ENCODE results near the gene LIMS1.
"Not testable (repeated sequence)": the region's sequence is repeated elsewhere in the genome, so short reads cannot be mapped to it uniquely, and the experiment has no call there.

Gene LIMS1

GRCh38 chr2:108589372-108589771 lies 55.1 kb downstream of the LIMS1 start:
- no peak for DNase-seq

DNA sequence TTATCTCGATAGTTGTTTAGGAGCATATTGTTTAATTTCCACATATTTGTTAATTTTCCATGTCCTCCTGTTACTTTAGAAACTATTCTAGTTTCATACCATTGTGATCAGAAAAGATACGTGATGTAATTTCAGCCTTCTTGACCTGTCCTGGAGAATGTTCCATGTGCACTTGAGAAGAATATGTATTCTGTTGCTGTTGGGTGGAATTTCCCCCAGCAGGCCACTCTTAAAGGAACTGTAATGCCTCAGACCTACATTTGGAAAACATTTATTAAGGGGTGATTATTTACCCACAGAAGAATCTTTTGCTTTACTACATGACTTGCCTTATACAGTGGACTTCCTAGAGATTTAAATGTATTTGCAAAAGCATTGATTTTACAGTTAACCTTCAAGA lies 55.5 kb downstream of the LIMS1 start:
- no peak for DNase-seq

- no peak for DNase-seq
Measured at GRCh38 chr2:108591163-108591562, 56.9 kb downstream of the LIMS1 start.

GRCh38 chr2:108593547-108594098 lies 59.4 kb downstream of the LIMS1 start:
- no peak for DNase-seq

DNA sequence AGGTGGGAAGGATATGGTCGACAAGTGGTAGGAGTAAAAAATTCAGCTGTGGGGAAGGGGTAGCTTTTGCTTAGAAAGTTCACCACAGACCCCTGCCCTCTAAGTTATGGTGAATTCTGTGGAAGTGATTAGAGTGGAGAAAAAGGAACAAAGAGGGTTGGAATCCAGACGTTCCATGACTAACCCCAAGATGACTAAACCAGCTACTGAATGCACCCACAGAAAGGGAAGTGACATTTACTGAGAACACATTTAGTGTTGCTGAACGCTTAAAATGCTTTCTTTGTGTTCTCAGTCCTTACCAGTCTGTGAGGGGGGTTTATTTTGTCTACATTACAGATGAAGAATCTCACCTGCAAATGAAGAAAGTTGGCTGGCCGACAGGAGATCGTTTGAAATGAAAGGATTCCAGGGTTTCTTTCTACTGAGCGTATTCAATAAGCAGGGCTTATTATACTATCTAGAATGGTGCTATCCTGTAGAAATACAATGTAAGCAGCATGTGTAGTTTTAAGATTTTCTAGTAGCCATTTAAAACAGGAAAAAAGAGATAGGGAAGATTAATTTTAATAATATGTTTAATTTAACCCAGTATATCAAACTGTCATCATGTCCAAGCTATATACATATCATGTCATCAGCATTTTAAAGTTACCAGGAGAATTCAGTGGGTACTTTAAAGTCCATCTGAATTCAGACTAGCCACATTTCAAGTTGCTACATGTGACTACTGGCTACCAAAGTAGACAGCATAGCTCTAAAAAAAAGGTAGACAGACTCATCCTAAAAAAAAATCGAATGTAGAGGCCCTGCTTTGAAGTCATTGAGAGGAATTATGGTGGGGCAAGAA lies 60.1 kb downstream of the LIMS1 start:
- DNase-seq: peak; percentile 65

DNA sequence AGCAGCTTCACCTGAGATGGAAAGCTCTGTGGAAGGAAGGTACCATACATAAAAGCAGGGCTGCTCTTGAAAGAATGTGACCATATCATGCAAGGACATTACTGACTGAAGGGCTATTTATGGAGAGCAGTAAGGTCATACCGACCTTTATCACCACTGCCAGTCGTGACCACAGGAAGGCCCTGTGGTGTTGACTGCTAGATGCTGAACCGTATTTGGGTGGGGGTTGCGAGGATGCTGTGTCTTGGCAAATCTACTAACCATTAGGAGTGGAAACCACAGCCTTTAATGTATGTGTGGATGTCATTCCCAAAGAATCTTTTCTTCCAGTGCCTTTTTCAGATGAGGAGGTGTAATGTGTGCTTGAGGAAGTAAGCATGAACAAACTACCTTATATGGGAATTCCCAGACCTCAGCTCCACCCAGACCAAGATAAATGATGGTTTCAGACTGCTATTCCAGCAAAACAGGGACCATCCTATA lies 60.8 kb downstream of the LIMS1 start:
- DNase-seq: peak; percentile 79

DNA sequence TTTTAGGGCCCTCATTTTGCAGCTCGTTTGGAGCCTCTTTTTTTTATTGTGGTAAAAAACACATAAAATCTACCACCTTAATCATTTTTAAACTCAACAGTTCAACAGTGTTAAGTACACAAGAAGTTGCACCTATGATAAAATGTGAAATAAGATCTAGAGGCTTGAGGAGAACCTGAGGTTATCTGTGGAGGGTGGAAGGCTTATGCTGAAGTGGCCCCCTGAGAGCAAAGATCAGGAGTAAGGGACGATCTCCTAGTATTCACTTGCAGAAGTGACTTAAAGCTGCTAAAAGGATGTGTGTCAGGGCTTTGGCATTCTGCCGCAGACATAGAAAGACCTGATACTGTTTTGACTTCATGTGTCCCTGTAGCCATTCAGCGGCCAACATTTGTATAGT lies 61.5 kb downstream of the LIMS1 start:
- DNase-seq: not testable (repeated sequence)

DNA sequence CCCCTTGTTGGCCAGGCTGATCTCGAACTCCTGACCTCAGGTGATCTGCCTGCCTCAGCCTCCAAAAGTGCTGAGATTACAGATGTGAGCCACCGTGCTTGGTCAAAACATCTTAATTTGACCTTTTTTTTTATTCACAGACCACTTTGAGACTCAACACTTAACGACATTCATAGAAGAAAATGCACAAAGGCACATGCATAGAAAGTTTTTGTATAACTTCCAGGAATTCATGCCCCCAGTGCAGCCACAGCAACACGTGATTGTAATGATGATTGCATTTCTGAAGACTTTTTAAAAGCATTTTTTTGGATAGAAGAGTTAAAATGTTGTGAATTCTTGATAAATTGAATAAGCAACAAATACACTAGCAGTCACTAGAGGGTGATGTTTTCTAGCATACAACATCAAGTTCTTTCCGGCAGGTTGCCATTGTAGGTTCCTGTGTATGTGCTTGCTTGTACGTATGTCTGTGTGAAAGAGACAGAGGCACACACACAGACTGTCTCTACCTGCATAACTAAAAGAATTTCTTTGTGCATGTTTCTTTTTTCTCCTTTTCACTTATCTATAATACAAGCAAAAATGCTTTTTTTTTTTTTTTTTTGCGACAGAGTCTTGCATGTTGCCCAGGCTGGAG lies 63.0 kb downstream of the LIMS1 start:
- not testable (repeated sequence) for DNase-seq

DNA sequence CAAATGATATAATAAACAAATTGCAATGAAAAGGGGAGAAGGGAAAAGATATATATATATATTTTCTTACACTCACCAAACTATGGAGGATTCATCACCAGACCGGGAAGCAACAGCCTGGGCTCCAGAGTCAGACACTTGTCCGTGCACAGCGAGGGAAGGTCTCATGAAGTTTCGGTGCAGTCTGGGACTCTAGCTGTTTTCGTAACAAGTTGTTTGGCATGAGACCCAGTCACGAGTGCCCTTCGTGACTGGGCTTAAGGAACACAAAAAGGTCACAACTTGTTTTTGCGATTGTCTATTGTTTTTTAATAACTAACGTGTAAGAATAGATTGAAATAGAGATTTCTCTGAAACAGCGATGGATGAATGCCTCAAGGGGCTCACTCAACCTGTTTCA lies 66.9 kb downstream of the LIMS1 start:
- DNase-seq: not testable (repeated sequence)

DNA sequence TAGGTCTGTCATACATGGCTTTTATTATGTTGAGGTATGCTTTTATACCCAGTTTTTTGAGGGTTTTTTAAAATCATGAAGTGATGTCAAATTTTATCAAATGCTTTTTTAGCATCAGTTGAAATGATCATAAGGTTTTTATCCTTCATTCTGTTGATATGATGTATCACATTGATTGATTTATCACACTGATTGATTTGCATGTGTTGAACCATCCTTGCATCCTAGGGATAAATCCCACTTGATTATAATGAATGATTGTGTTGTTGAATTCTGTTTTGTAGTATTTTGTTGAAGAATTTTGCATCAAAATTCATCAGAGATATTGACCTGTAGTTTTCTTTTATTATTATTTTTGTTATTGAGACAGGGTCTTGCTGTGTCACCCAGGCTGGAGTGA lies 68.2 kb downstream of the LIMS1 start:
- DNase-seq: no peak

DNA sequence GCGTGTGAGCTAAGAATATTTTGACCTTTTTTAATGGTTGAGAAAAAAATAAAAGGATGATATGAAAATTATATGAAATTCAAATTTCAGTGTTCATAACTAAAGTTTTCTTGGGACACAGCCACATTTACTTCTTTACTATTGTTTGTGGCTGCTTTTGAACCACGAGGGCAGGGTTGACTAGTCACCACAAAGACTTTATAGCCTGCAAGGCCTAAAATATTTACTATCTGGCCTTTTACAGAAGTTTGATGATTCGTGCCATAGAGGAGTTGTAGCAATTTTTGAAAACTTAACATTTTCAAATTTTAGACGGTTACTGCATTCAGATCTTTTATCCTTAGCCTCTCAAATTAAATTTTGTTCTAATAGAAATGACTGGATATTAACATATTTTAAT lies 69.9 kb downstream of the LIMS1 start:
- no peak for DNase-seq

GRCh38 chr2:108605947-108606346 lies 71.7 kb downstream of the LIMS1 start:
- no peak for DNase-seq

- DNase-seq: peak; percentile 8
Measured at GRCh38 chr2:108607706-108608301, 73.5 kb downstream of the LIMS1 start.

- DNase-seq: no peak
Measured at GRCh38 chr2:108611021-108611420, 76.8 kb downstream of the LIMS1 start.

GRCh38 chr2:108612153-108612513 lies 77.9 kb downstream of the LIMS1 start:
- DNase-seq: no peak

DNA sequence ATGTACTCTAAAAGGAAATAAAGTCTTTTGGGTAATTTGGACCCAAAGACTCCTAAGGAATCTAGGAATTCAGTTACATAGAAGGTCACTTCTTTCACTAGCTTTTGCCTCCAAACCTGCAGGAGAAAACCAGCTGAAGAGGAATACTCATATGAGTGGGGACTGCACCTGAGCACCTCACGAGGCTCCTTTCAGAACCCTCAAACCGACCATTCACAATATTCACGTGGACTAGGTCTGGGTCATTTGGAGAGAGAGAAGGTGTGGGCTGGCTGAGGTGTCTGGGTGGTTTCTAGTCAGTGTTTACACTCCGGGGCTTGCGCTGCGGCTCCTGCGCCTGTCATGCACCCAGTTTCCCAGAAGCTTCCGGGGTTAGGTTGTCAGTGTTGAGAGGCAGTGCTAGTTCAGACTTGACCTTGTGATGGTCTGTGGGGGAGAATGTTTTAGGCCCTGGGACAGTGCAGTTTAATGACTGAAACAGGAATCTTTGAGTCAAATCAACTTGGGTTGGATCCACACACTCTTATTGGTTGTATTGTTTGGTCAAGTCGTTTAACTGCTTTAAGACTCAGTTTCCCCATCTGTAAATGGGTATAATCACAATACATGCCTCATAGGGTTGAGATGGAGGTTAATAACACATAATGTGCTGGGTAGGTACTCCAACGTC lies 78.4 kb downstream of the LIMS1 start:
- DNase-seq: no peak

DNA sequence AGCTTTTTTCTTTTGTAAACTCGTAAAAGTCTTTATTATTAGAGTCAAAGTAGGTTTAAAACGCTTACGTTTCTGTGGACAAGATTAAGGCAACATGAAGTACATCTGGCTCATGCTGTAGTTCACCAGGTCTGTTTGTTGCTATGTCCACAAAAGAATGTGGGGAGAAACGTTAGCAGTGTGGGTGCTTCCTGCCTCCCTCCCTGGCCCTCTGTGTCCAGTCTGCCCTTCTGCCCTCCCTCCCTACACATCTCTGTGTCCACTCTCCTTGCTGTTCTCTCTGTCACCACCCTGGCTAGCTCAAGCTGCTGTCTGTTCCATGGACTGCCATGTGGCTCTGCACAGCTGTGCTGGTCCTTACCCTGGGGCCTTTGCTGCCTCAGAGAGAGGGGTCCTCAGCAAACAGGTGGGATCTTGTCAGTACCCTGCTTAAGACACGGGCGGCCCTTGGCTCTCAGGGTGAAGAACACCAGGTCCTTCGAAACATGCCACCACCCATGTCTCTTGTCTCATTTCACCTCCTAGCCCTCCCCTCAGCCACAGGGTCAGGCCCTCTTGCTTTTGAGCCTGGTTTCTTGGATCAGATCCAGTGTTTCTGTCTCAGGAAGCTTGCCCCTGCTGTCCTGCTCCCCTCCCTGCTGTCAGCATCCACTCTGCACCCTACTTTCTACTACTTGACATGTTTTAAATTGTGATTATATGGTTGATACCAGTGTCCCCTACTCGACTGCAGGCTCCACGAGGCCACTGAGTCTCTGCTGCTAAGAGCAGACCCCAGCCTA lies 79.2 kb downstream of the LIMS1 start:
- no peak for DNase-seq

- no peak for DNase-seq
Measured at GRCh38 chr2:108614043-108614545, 79.8 kb downstream of the LIMS1 start.

DNA sequence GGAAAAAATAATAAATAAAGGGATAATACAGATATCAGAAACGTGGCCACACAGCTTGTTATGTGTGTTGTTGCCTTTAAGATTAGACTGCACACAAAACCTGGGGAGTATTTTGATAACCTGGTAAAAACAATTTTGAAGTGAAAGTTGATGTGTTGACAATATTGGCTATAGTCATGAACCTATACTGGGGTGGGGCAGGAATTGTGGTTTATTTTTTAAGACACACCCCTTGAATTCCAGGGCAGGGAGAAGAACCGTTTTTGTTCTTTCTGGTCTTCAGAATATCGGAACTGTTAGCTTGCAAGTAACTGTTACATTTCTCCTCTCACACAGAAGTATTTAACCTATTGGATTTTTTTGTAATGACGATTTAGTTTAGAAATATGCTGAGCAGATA lies 80.4 kb downstream of the LIMS1 start:
- no peak for DNase-seq

DNA sequence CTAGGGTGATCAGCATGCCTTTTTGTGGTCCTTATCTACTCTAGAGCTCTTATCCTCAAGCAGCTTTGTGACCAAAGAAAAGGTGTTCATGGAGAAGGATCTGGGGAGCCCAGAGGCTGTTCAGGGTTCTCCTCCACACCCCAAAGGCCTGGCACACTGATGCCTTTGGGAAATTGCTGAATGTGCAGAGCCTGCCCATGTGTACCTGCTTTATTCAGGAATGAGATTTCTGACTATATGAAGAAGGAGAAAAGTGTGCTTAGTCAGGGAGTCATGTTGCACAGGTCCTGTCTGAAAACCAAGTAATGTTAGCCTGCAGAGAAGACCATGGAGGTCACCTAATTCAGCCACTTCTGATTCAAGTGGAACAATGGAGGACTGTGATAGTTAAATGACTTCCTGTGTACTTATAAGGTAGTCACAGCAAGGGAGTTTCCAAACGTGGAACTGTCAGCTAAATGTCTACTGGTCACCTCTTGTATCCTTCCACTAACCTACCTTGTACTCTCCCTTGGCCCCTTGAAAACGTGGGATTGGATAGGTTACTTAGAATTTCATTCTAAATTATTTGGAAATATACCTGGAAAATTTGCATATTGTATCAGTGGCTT lies 81.3 kb downstream of the LIMS1 start:
- no peak for DNase-seq

DNA sequence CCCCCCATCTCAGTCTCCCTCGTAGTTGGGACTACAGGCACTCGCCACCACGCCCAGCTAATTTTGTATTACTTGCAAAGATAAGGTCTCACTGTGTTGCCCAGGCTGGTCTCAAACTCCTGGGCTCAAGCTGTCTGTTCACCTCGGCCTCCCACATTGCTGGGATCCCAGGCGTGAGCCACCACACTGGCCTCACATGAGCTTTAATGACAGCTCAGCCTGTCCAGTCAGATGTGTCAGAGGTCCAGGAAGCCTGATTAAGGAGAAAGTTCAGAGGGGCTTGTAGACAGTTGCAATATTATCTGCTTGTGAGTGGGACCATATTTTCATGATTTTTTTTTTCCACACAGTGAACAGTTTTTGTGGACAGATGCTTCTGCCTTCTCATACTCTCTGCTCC lies 82.0 kb downstream of the LIMS1 start:
- DNase-seq: no peak

GRCh38 chr2:108616751-108617161 lies 82.5 kb downstream of the LIMS1 start:
- DNase-seq: no peak

Measured in GDM1 (cell line).